MCF 10A (cell line): ENCODE measurements around the gene KDM6B. TPM values are rescaled to one million over a fixed set of nuclear protein-coding genes. Genes with fewer than 3 reads are reported as not detected.

Experiments used
- BruUV-seq: library from RNA; stranded (reverse); fragments of 400-500 nt; replicated peaks from 2 replicates; lab custom pipeline; 2021; lab: Mats Ljungman, UMichigan
- CTCF ChIA-PET: fragments of 300-600 bp; sonication (Branson Sonifier 250); formaldehyde crosslinking; extraction: SDS; loops from one replicate; lab custom pipeline; 2021; ENCODE audit warnings: antibody characterized with exemption, inconsistent platforms; lab: Yijun Ruan, JAX
- POLR2A ChIA-PET: fragments of 300-600, 350-650 bp; sonication (Branson Sonifier 250); formaldehyde crosslinking; extraction: SDS; loops from one replicate; lab custom pipeline; 2020; ENCODE audit warnings: antibody characterized with exemption, inconsistent platforms; lab: Yijun Ruan, JAX
- DNase-seq: peaks from one replicate; pipeline ENCODE4 v3.0.0-alpha.2; 2018; ENCODE audit not compliant: unreplicated experiment
- H3K27ac Mint-ChIP-seq: one replicate; pipeline ENCODE4 v1.8.0; 2022; ENCODE audit warnings: mild to moderate bottlenecking, low read depth, mixed read lengths; ENCODE audit not compliant: unreplicated experiment
- H3K27me3 Mint-ChIP-seq: one replicate; pipeline ENCODE4 v1.8.0; 2022; ENCODE audit warnings: mixed read lengths; ENCODE audit not compliant: insufficient read depth, unreplicated experiment
- H3K36me3 Mint-ChIP-seq: one replicate; pipeline ENCODE4 v1.8.0; 2022; ENCODE audit warnings: mild to moderate bottlenecking, moderate library complexity, mixed read lengths; ENCODE audit not compliant: insufficient read depth, unreplicated experiment
- H3K4me1 Mint-ChIP-seq: one replicate; pipeline ENCODE4 v1.8.0; 2022; ENCODE audit warnings: mixed read lengths; ENCODE audit not compliant: insufficient read depth, unreplicated experiment
- H3K4me3 Mint-ChIP-seq: one replicate; pipeline ENCODE4 v1.8.0; 2022; ENCODE audit warnings: mild to moderate bottlenecking, moderate library complexity, mixed read lengths; ENCODE audit not compliant: unreplicated experiment
- H3K9me3 Mint-ChIP-seq: one replicate; pipeline ENCODE4 v1.8.0; 2022; ENCODE audit warnings: mixed read lengths; ENCODE audit not compliant: unreplicated experiment
- CTCF ChIP-seq: fragments of 200-600 bp; IDR thresholded peaks from one replicate; pipeline ENCODE4 v1.8.0; 2022; ENCODE audit warnings: antibody characterized with exemption, mild to moderate bottlenecking; ENCODE audit not compliant: unreplicated experiment
- intact Hi-C: fragments of 100-400 bp; cut with micrococcal nuclease; formaldehyde crosslinking; loops from 2 replicates; pipeline ENCODE4 v1.14.1; 2022
- total RNA-seq: library from RNA; stranded (reverse); gene quantifications from 2 replicates; pipeline ENCODE4 v1.2.3, GENCODE V29; 2022

Gene KDM6B
- total RNA-seq, 1 experiment from 2014 or later: 39.8 TPM

- DNase-seq: no peak
- H3K36me3 Mint-ChIP-seq: peaks cover 31% of the 10 kb centered on the region
- H3K27me3 Mint-ChIP-seq: no peaks in the 10 kb centered on the region
- H3K9me3 Mint-ChIP-seq: no peaks in the 10 kb centered on the region
- H3K27ac Mint-ChIP-seq: no peak overlapping the region
- no peak overlapping the region for H3K4me3 Mint-ChIP-seq
- no TSS peak for BruUV-seq
- ChIA-PET CTCF (interaction anchor here (0.6 to 0.9 kb wide), 3 partner anchors 10 to 357 kb away, joined by 4 read pairs; partner anchors contain the start of gene AURKB), POLR2A (interaction anchor here (1.2 kb wide), 1 partner anchor 110 kb away, joined by 4 read pairs; no protein-coding TSS in a partner anchor)
- H3K4me1 Mint-ChIP-seq: peaks cover 7% of the 10 kb centered on the region
- TF ChIP-seq CTCF: no peak
- intact Hi-C loops: no loop called here
These were observed 19.6 kb downstream of the KDM6B start for GRCh38 chr17:7853691-7854038.

GRCh38 chr17:7854078-7854777 is 20.2 kb downstream of the KDM6B start:
- no TSS peak for BruUV-seq
- no peak overlapping the region for H3K27ac Mint-ChIP-seq
- intact Hi-C loops: no loop called here
- peaks cover 29% of the 10 kb centered on the region for H3K36me3 Mint-ChIP-seq
- no peak overlapping the region for H3K4me3 Mint-ChIP-seq
- ChIA-PET POLR2A (interaction anchor here (1.2 kb wide), 1 partner anchor 111 kb away, joined by 4 read pairs; no protein-coding TSS in a partner anchor), CTCF (interaction anchor here (0.9 kb wide), 1 partner anchor 19 kb away, joined by 4 read pairs; no protein-coding TSS in a partner anchor)
- H3K4me1 Mint-ChIP-seq: peaks cover 7% of the 10 kb centered on the region
- TF ChIP-seq CTCF: no peak
- no peak for DNase-seq
- H3K9me3 Mint-ChIP-seq: no peaks in the 10 kb centered on the region
- H3K27me3 Mint-ChIP-seq: no peaks in the 10 kb centered on the region

GRCh38 chr17:7854851-7855659 is 21.0 kb downstream of the KDM6B start, which contains the start of gene TMEM88:
Gene TMEM88, plus strand, starts transcription at chr17:7855066. Its CDS starts 9 bp downstream, at chr17:7855075.
- intact Hi-C loops: no loop called here
- Mint-ChIP-seq H3K4me3 (no peak within 1 kb of the TSS), H3K36me3 (peaks cover 24% of the 10 kb centered on the region), H3K4me1 (peaks cover 7% of the 10 kb centered on the region), H3K27ac (no peak within 1 kb of the TSS), H3K27me3 (no peaks in the 10 kb centered on the region), H3K9me3 (no peaks in the 10 kb centered on the region)
- BruUV-seq: no TSS peak
- DNase-seq: no peak
- no peak for TF ChIP-seq CTCF
- POLR2A ChIA-PET: interaction anchor here (2.1 to 3.1 kb wide), 3 partner anchors 12 to 112 kb away, joined by 9 to 70 read pairs (median 65); partner anchors contain the start of gene KDM6B
- CTCF ChIA-PET: interaction anchor here (0.6 to 0.9 kb wide), 2 partner anchors 21 to 114 kb away, joined by 3 read pairs; no protein-coding TSS in a partner anchor

DNA sequence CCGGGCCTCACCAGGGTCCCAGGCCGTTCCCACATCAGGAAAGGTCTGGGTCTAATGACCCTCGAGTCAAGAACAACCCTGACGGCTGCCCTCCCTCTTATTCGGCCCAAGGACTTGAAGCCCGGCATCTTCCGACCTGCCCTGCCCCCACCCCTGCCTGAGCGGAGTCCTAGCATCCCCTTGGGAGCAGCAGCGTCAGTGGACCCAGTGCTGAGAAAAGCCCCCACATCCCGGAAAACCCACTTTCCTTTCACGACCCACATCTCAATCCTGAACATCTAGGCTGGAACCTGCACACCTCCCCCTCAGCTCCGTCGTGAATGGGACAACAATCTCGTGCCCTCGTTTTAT is 21.6 kb downstream of the KDM6B start:
- Mint-ChIP-seq H3K27me3 (no peaks in the 10 kb centered on the region), H3K36me3 (peaks cover 27% of the 10 kb centered on the region), H3K9me3 (no peaks in the 10 kb centered on the region), H3K4me3 (no peak overlapping the region), H3K27ac (no peak overlapping the region), H3K4me1 (peaks cover 7% of the 10 kb centered on the region)
- ChIA-PET CTCF (interaction anchor here (0.6 to 0.9 kb wide), 2 partner anchors 22 to 115 kb away, joined by 3 read pairs; no protein-coding TSS in a partner anchor), POLR2A (interaction anchor here (1.9 to 3.1 kb wide), 4 partner anchors 13 to 133 kb away, joined by 9 to 70 read pairs (median 38); partner anchors contain the start of gene KDM6B)
- intact Hi-C loops: loop anchor here (1.0 kb wide), 1 partner anchor 112 kb away; no protein-coding TSS in a partner anchor
- no peak for TF ChIP-seq CTCF
- DNase-seq: no peak
- BruUV-seq: no TSS peak
